ENCODE data around the gene FHL1.

The FHL1 gene

DNA sequence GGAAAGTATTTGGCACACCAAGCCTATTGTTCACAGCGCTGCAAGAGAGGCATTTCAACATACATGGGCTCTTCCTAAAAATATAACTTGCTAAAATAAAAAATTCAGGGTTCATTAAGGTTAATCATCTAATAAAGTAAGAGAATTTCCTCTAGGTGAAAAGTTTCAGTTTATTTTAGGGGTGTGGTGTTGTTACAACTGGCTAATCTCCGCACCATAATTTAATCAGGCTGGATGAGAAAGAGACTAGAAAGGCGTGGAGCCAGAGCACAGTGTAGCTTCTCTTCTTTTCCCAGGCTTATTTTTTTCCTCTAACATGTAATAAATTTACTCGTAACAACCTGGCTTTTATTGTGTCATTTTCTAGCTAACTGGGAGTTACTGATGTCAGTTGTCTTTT is 47.9 kb downstream of the FHL1 start:
- no peak overlapping the region for H2AFZ ChIP-seq (ENCODE audit: low read depth)
- H3K4me2 ChIP-seq, result no peak overlapping the region
- H3K27me3 ChIP-seq (ENCODE audit: insufficient read depth, low read depth), result no peaks in the 10 kb centered on the region
- H3K27ac ChIP-seq, result no peak overlapping the region
- H3K36me3 ChIP-seq (ENCODE audit: insufficient read depth), result no peaks in the 10 kb centered on the region
- H3K4me1 ChIP-seq (ENCODE audit: low read depth, poor library complexity, severe bottlenecking), result no peaks in the 10 kb centered on the region
- H3K4me3 ChIP-seq (IDR thresholded peaks at IDR 0.05; ENCODE audit: insufficient read depth, low read depth, low read length), result no peak overlapping the region
- H3K79me2 ChIP-seq (ENCODE audit: insufficient read depth, low read depth), result no peaks in the 10 kb centered on the region
- no peak overlapping the region for H3K9ac ChIP-seq
- no peaks in the 10 kb centered on the region for H4K20me1 ChIP-seq (ENCODE audit: insufficient read depth)
- TF ChIP-seq CTCF (conservative IDR thresholded peaks at IDR 0.05; ENCODE audit: low read depth, low read length), result no peak

DNA sequence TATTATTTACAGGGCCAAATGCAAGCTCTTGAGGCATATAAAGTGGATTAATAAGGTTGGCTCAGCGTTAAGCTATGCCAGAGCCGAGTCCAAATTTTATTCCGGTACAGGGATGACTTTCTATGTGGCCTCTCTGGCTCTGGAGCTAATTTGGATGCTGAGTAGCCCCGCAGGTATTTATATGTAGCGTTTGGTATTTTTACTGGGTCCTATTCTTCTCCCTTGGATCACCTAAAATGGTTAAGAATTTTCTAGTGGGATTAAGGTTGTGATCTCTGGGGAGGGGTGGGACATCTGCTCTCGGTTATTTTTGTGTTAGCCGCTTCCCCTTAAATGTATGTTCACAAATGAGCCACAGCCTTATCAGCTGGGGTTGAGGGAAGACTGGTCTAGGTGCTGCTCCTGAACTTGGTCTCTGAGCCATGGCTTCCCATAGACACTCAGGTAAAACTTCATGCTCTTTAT is 49.4 kb downstream of the FHL1 start:
- no peak overlapping the region for H3K4me2 ChIP-seq
- H3K9ac ChIP-seq, result no peak overlapping the region
- H3K4me3 ChIP-seq (IDR thresholded peaks at IDR 0.05; ENCODE audit: insufficient read depth, low read depth, low read length), result no peak overlapping the region

DNA sequence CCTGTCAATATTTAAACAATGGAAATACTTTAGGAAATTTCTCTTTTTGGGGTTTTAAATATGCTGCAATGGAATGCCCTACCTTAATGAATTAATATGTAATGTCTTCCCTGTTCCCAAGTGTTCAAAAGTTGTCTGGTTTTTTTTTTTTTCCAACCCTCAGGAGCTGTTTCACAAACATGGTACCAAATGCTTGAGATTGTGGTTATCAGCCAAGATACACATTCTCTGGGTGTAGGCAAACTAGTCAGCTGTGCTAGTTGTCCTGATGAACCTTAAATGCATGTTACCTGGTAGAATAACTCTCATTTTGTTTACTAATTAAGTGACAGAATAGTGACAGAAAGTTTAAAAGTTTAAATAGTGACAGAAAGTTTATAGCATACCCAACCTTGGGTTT is 50.7 kb downstream of the FHL1 start:
- Histone ChIP-seq H3K4me1 (ENCODE audit: low read depth, poor library complexity, severe bottlenecking) (peaks cover under 1% of the 10 kb centered on the region), H3K9ac (no peak overlapping the region), H3K4me3 (IDR thresholded peaks at IDR 0.05; ENCODE audit: insufficient read depth, low read depth, low read length) (no peak overlapping the region), H3K36me3 (ENCODE audit: insufficient read depth) (no peaks in the 10 kb centered on the region), H4K20me1 (ENCODE audit: insufficient read depth) (no peaks in the 10 kb centered on the region), H2AFZ (ENCODE audit: low read depth) (no peak overlapping the region), H3K79me2 (ENCODE audit: insufficient read depth, low read depth) (no peaks in the 10 kb centered on the region), H3K27ac (no peak overlapping the region), H3K27me3 (ENCODE audit: insufficient read depth, low read depth) (no peaks in the 10 kb centered on the region), H3K4me2 (no peak overlapping the region)
- no peak for TF ChIP-seq CTCF (conservative IDR thresholded peaks at IDR 0.05; ENCODE audit: low read depth, low read length)

More for the DNA sequence above, 49.4 kb downstream of the FHL1 start:
- TF ChIP-seq CTCF (conservative IDR thresholded peaks at IDR 0.05; ENCODE audit: low read depth, low read length), result no peak
- H4K20me1 ChIP-seq (ENCODE audit: insufficient read depth), result no peaks in the 10 kb centered on the region
- H3K27me3 ChIP-seq (ENCODE audit: insufficient read depth, low read depth), result no peaks in the 10 kb centered on the region
- no peaks in the 10 kb centered on the region for H3K36me3 ChIP-seq (ENCODE audit: insufficient read depth)
- H3K27ac ChIP-seq, result no peak overlapping the region
- H3K4me1 ChIP-seq (ENCODE audit: low read depth, poor library complexity, severe bottlenecking), result no peaks in the 10 kb centered on the region
- no peak overlapping the region for H2AFZ ChIP-seq (ENCODE audit: low read depth)
- no peaks in the 10 kb centered on the region for H3K79me2 ChIP-seq (ENCODE audit: insufficient read depth, low read depth)

DNA sequence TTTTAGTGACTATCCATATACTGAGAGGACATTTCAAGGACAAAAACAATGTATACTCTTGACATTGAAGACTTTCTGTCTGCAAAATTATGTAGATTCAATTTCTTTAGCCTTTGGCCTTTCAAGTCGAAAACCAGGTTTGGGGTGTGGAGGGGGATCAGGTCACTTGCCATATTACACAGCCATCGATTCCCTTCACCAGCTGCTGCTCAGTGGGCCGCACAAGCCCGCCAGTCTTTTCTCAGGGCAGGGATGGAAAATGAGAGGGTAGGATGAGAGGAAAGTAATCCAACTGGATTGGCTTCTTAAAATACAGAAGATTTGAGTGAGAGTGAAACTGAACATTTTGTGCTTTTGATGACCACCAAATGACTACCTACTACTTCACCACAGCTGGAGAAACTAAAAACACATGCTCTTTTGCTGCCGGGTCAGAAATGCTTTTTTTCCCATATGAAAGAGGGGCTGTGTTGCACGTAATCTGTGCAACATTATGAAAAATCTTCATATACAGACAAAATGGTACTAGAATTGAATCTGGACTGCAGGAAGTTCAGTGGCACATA is 51.4 kb downstream of the FHL1 start:
- no peak for TF ChIP-seq CTCF (conservative IDR thresholded peaks at IDR 0.05; ENCODE audit: low read depth, low read length)
- no peak overlapping the region for H2AFZ ChIP-seq (ENCODE audit: low read depth)
- H4K20me1 ChIP-seq (ENCODE audit: insufficient read depth), result no peaks in the 10 kb centered on the region

More for the DNA sequence above, 51.4 kb downstream of the FHL1 start:
- H3K4me1 ChIP-seq (ENCODE audit: low read depth, poor library complexity, severe bottlenecking), result peaks cover 8% of the 10 kb centered on the region
- no peak overlapping the region for H3K27ac ChIP-seq
- H3K4me2 ChIP-seq, result no peak overlapping the region
- no peaks in the 10 kb centered on the region for H3K27me3 ChIP-seq (ENCODE audit: insufficient read depth, low read depth)
- H3K4me3 ChIP-seq (IDR thresholded peaks at IDR 0.05; ENCODE audit: insufficient read depth, low read depth, low read length), result no peak overlapping the region
- no peaks in the 10 kb centered on the region for H3K36me3 ChIP-seq (ENCODE audit: insufficient read depth)
- H3K79me2 ChIP-seq (ENCODE audit: insufficient read depth, low read depth), result no peaks in the 10 kb centered on the region
- no peak overlapping the region for H3K9ac ChIP-seq
